ENCODE results near the gene IRF9. TPM values are rescaled to one million over a fixed set of nuclear protein-coding genes. Genes with fewer than 3 reads are reported as not detected.

The IRF9 gene
- total and polyA plus RNA-seq, 2 experiments from 2014 or later: 8.2 to 8.4 TPM

DNA sequence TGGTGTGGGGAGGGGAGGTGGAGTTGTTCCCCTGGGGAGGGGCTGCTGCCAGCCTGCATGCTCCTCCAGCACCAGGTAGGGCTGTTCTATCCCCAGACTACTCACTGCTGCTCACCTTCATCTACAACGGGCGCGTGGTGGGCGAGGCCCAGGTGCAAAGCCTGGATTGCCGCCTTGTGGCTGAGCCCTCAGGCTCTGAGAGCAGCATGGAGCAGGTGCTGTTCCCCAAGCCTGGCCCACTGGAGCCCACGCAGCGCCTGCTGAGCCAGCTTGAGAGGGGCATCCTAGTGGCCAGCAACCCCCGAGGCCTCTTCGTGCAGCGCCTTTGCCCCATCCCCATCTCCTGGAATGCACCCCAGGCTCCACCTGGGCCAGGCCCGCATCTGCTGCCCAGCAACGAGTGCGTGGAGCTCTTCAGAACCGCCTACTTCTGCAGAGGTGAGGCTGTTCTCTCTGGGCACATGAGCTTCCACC, 3.5 kb downstream of the IRF9 start (continued):
- TF ChIP-seq, protein P1, sequence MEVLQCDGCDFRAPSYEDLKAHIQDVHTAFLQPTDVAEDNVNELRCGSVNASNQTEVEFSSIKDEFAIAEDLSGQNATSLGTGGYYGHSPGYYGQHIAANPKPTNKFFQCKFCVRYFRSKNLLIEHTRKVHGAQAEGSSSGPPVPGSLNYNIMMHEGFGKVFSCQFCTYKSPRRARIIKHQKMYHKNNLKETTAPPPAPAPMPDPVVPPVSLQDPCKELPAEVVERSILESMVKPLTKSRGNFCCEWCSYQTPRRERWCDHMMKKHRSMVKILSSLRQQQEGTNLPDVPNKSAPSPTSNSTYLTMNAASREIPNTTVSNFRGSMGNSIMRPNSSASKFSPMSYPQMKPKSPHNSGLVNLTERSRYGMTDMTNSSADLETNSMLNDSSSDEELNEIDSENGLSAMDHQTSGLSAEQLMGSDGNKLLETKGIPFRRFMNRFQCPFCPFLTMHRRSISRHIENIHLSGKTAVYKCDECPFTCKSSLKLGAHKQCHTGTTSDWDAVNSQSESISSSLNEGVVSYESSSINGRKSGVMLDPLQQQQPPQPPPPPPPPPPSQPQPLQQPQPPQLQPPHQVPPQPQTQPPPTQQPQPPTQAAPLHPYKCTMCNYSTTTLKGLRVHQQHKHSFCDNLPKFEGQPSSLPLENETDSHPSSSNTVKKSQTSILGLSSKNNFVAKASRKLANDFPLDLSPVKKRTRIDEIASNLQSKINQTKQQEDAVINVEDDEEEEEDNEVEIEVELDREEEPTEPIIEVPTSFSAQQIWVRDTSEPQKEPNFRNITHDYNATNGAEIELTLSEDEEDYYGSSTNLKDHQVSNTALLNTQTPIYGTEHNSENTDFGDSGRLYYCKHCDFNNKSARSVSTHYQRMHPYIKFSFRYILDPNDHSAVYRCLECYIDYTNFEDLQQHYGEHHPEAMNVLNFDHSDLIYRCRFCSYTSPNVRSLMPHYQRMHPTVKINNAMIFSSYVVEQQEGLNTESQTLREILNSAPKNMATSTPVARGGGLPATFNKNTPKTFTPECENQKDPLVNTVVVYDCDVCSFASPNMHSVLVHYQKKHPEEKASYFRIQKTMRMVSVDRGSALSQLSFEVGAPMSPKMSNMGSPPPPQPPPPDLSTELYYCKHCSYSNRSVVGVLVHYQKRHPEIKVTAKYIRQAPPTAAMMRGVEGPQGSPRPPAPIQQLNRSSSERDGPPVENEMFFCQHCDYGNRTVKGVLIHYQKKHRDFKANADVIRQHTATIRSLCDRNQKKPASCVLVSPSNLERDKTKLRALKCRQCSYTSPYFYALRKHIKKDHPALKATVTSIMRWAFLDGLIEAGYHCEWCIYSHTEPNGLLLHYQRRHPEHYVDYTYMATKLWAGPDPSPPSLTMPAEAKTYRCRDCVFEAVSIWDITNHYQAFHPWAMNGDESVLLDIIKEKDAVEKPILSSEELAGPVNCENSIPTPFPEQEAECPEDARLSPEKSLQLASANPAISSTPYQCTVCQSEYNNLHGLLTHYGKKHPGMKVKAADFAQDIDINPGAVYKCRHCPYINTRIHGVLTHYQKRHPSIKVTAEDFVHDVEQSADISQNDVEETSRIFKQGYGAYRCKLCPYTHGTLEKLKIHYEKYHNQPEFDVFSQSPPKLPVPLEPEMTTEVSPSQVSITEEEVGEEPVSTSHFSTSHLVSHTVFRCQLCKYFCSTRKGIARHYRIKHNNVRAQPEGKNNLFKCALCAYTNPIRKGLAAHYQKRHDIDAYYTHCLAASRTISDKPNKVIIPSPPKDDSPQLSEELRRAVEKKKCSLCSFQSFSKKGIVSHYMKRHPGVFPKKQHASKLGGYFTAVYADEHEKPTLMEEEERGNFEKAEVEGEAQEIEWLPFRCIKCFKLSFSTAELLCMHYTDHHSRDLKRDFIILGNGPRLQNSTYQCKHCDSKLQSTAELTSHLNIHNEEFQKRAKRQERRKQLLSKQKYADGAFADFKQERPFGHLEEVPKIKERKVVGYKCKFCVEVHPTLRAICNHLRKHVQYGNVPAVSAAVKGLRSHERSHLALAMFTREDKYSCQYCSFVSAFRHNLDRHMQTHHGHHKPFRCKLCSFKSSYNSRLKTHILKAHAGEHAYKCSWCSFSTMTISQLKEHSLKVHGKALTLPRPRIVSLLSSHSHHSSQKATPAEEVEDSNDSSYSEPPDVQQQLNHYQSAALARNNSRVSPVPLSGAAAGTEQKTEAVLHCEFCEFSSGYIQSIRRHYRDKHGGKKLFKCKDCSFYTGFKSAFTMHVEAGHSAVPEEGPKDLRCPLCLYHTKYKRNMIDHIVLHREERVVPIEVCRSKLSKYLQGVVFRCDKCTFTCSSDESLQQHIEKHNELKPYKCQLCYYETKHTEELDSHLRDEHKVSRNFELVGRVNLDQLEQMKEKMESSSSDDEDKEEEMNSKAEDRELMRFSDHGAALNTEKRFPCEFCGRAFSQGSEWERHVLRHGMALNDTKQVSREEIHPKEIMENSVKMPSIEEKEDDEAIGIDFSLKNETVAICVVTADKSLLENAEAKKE (CRISPR knock-in tag; IDR thresholded peaks at IDR 0.05): no peak
- TF ChIP-seq NANOG (IDR thresholded peaks at IDR 0.05; ENCODE audit: borderline replicate concordance): no peak
- no peak for TF ChIP-seq STAT1 (IDR thresholded peaks at IDR 0.05; ENCODE audit: unreplicated experiment)

DNA sequence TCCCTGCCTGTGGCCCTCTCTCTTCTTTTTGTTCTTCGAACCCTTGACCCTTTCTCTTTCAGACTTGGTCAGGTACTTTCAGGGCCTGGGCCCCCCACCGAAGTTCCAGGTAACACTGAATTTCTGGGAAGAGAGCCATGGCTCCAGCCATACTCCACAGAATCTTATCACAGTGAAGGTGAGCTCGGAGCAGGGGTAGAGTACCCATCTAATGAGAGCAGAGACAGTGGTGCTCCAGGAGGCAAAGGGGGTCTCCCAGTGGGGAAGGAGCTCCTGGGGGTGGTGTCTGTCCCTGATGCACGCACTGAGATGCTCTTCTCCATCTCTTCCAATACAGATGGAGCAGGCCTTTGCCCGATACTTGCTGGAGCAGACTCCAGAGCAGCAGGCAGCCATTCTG, 4.7 kb downstream of the IRF9 start:
- Histone ChIP-seq H3K4me3 (no peak overlapping the region), H3K27ac (ENCODE audit: low read depth) (no peak overlapping the region), H2AFZ (no peak overlapping the region), H3K4me2 (no peak overlapping the region), H3F3A (replicated peaks; ENCODE audit: low read depth) (0 out of 2 replicates have a peak, but pooled peaks cover 5% of the 10 kb centered on the region), H3K27me3 (ENCODE audit: insufficient read depth) (no peaks in the 10 kb centered on the region), H3K79me2 (replicated peaks; ENCODE audit: insufficient read depth) (no peaks in the 10 kb centered on the region), H3K36me3 (ENCODE audit: insufficient read depth) (no peaks in the 10 kb centered on the region), H4K20me1 (replicated peaks; ENCODE audit: insufficient read depth) (no peaks in the 10 kb centered on the region), H3K9me2 (ENCODE audit: insufficient read depth) (no peaks in the 10 kb centered on the region), H3K4me1 (ENCODE audit: insufficient read depth) (peaks cover 8% of the 10 kb centered on the region)
- H3K36me3 Mint-ChIP-seq (ENCODE audit: low read depth): peaks cover 26% of the 10 kb centered on the region
- H3K9me3 Mint-ChIP-seq: no peaks in the 10 kb centered on the region
- H3K4me1 Mint-ChIP-seq: peaks cover 9% of the 10 kb centered on the region
- no peak for DNase-seq (ENCODE audit: low spot score)
- TF ChIP-seq NANOG (IDR thresholded peaks at IDR 0.05; ENCODE audit: borderline replicate concordance) (no peak), ZNF331 (CRISPR knock-in tag; IDR thresholded peaks at IDR 0.05; ENCODE audit: low read depth) (no peak)
- no peak overlapping the region for H3K4me3 Mint-ChIP-seq
- ATAC-seq: no peak
- no peak overlapping the region for H3K27ac Mint-ChIP-seq
- peaks cover 4% of the 10 kb centered on the region for H3K27me3 Mint-ChIP-seq (ENCODE audit: insufficient read depth, low read depth, poor library complexity)

All from GM23338 (cell line).